ENCODE data around the gene CNPY2.

DNA sequence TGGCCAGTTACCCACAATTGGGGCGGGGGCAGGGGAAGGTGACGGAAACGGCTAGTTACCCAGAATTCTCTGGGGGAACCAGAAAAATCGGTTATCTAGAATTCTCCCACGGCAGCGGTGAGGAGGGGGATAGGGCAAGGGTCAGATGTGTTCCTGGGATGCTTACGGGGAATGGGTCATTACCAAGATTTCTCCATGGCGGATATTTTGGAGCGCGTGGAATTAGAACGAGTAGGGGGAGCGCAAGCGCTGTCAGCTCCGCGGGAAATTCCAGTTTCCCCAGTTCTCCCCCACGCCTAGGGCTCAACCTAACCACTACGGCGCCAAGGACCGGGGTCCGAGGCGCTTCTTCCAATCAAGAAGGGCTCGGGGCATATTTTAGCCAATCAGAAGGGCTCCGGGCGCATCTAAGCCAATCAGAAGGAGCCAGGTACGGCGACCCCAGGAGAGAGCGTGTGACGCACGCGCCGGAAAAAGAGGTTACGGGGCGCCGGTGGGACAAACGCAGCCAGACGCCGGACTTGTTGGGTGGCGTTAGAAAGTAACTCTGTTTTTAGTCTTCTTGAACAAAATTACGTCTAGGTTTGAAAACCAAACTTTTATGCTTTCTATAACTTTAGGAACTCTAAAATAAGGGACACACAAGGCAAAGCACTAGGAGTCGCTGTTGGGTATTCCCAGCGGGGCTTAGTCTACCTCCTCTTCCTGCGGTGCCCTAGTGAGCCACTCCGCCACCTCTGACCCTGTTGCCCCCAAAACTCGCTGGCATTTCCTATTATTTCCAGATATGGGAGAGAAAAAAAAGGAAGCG lies 18.1 kb upstream of the CNPY2 start, which contains the start of gene PAN2:
- TF ChIP-seq, protein P1, sequence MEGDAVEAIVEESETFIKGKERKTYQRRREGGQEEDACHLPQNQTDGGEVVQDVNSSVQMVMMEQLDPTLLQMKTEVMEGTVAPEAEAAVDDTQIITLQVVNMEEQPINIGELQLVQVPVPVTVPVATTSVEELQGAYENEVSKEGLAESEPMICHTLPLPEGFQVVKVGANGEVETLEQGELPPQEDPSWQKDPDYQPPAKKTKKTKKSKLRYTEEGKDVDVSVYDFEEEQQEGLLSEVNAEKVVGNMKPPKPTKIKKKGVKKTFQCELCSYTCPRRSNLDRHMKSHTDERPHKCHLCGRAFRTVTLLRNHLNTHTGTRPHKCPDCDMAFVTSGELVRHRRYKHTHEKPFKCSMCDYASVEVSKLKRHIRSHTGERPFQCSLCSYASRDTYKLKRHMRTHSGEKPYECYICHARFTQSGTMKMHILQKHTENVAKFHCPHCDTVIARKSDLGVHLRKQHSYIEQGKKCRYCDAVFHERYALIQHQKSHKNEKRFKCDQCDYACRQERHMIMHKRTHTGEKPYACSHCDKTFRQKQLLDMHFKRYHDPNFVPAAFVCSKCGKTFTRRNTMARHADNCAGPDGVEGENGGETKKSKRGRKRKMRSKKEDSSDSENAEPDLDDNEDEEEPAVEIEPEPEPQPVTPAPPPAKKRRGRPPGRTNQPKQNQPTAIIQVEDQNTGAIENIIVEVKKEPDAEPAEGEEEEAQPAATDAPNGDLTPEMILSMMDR (IDR thresholded peaks at IDR 0.05), result peak; percentile 39 to 50 (median 42)
- TF ChIP-seq POLR2A (IDR thresholded peaks at IDR 0.05), result peak; percentile 86
